ENCODE measurements around the gene SMURF2. TPM values are rescaled to one million over a fixed set of nuclear protein-coding genes. Genes with fewer than 3 reads are reported as not detected.

The SMURF2 gene
- polyA plus RNA-seq, 1 donor from 2014 or later: 55.2 TPM

- Histone ChIP-seq H3K9me2 (ENCODE audit: insufficient read depth, low read length) (no peaks in the 10 kb centered on the region), H3K4me3 (ENCODE audit: low read length) (peak overlapping the region; percentile 86), H3K9ac (ENCODE audit: low read length) (peak overlapping the region; percentile 66), H3K79me2 (replicated peaks; ENCODE audit: insufficient read depth, low read length) (peaks cover 47% of the 10 kb centered on the region), H3K9me3 (ENCODE audit: low read length) (no peaks in the 10 kb centered on the region), H3K27me3 (ENCODE audit: insufficient read depth, low read depth, low read length) (no peaks in the 10 kb centered on the region), H3F3A (ENCODE audit: insufficient read depth, low read length, poor library complexity, severe bottlenecking) (peaks cover 16% of the 10 kb centered on the region), H3K27ac (ENCODE audit: low read length) (peak overlapping the region; percentile 80), H3K4me2 (ENCODE audit: low read length) (peak overlapping the region; percentile 94), H3K36me3 (ENCODE audit: insufficient read depth, low read length) (peaks cover 19% of the 10 kb centered on the region), H2AFZ (ENCODE audit: low read depth, low read length) (no peak overlapping the region), H4K20me1 (ENCODE audit: insufficient read depth) (peaks cover 20% of the 10 kb centered on the region)
- TF ChIP-seq EZH2 (IDR thresholded peaks at IDR 0.05; ENCODE audit: borderline replicate concordance, insufficient read depth, low read length, poor library complexity, severe bottlenecking) (no peak), POLR2AphosphoS5 (IDR thresholded peaks at IDR 0.05) (no peak), CTCF (IDR thresholded peaks at IDR 0.05; ENCODE audit: poor library complexity, severe bottlenecking) (no peak), REST (IDR thresholded peaks at IDR 0.05; ENCODE audit: borderline replicate concordance) (no peak), SMC3 (conservative IDR thresholded peaks at IDR 0.05; ENCODE audit: poor library complexity) (no peak), EP300 (conservative IDR thresholded peaks at IDR 0.05; ENCODE audit: poor library complexity, severe bottlenecking) (no peak), MXI1 (conservative IDR thresholded peaks at IDR 0.05; ENCODE audit: poor library complexity, severe bottlenecking) (no peak), TAF1 (IDR thresholded peaks at IDR 0.05; ENCODE audit: low read depth) (no peak), RAD21 (conservative IDR thresholded peaks at IDR 0.05) (no peak)
These were observed 164.5 kb downstream of the SMURF2 start for GRCh38 chr17:64497565-64498035.

DNA sequence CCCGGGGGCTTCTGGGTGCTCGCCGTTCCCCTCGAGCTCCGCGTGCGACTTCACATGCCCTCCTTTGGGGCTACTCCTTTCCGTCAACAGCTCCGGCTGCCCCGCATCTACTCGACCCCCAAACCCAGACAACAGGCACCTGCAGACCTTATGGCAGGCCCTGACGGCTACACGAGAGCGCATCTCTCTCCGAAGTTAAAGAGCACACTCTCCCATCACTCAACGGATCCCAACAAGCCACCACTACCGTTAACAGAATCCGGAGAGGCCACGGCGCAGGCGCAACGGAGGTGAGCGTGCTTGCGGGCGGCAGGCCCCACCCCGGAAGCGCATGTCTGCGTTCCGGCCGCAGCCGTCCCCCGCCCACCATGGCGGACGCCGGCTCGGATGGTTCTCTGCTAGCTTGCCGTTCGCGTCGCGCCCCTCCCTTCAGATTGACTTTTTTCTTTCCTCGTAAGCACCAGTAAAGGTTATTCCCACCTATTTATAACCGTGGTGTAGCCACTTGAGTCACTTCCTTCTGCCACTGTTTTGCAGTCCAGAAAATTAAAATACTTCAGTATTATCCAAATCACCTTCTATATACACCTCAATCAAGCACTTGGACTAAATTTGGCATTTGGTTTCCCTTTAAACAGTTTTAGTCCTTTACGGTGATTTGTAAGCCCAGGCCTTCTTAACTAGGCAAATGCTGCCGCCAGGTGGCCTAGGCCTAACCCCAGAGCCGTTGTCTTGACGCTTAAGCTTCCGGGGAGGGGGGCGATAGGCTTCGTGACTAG is 165.1 kb downstream of the SMURF2 start, which contains the start of gene POLG2:
POLG2 (minus strand) TSS at position 269 of the 779 bp plus-strand sequence; CDS start at position 183, 86 bp downstream.
- Histone ChIP-seq H3K4me3 (ENCODE audit: low read length) (peak within 1 kb of the TSS; percentile 86), H2AFZ (ENCODE audit: low read depth, low read length) (no peak within 1 kb of the TSS), H3K79me2 (replicated peaks; ENCODE audit: insufficient read depth, low read length) (peaks cover 40% of the 10 kb centered on the region), H3K27ac (ENCODE audit: low read length) (peak within 1 kb of the TSS; percentile 80), H3K4me2 (ENCODE audit: low read length) (peak within 1 kb of the TSS; percentile 94), H3K9ac (ENCODE audit: low read length) (peak within 1 kb of the TSS; percentile 66), H4K20me1 (ENCODE audit: insufficient read depth) (peaks cover 18% of the 10 kb centered on the region), H3K9me2 (ENCODE audit: insufficient read depth, low read length) (no peaks in the 10 kb centered on the region), H3K27me3 (ENCODE audit: insufficient read depth, low read depth, low read length) (no peaks in the 10 kb centered on the region), H3K9me3 (ENCODE audit: low read length) (no peaks in the 10 kb centered on the region), H3K36me3 (ENCODE audit: insufficient read depth, low read length) (peaks cover 12% of the 10 kb centered on the region), H3F3A (ENCODE audit: insufficient read depth, low read length, poor library complexity, severe bottlenecking) (peaks cover 16% of the 10 kb centered on the region)
- TF ChIP-seq CTCF (IDR thresholded peaks at IDR 0.05; ENCODE audit: poor library complexity, severe bottlenecking) (peak; percentile 72), RAD21 (conservative IDR thresholded peaks at IDR 0.05) (no peak), EP300 (conservative IDR thresholded peaks at IDR 0.05; ENCODE audit: poor library complexity, severe bottlenecking) (no peak), SMC3 (conservative IDR thresholded peaks at IDR 0.05; ENCODE audit: poor library complexity) (peak; percentile 54), POLR2AphosphoS5 (IDR thresholded peaks at IDR 0.05) (peak; percentile 86), EZH2 (IDR thresholded peaks at IDR 0.05; ENCODE audit: borderline replicate concordance, insufficient read depth, low read length, poor library complexity, severe bottlenecking) (no peak), TAF1 (IDR thresholded peaks at IDR 0.05; ENCODE audit: low read depth) (peak; percentile 63), REST (IDR thresholded peaks at IDR 0.05; ENCODE audit: borderline replicate concordance) (peak; percentile 32), MXI1 (conservative IDR thresholded peaks at IDR 0.05; ENCODE audit: poor library complexity, severe bottlenecking) (peak; percentile 97)

Data from neural cell (in vitro differentiated cells).